GM12872 (cell line): ENCODE measurements around the gene COL1A1.

Experiments used
- TF ChIP-seq, protein P1 (sequence below): IDR thresholded peaks from 3 replicates; pipeline ENCODE4 v1.5.1; 2011; ENCODE audit warnings: low read depth, mild to moderate bottlenecking, low read length, moderate library complexity; ENCODE audit not compliant: insufficient read depth

Gene COL1A1

DNA sequence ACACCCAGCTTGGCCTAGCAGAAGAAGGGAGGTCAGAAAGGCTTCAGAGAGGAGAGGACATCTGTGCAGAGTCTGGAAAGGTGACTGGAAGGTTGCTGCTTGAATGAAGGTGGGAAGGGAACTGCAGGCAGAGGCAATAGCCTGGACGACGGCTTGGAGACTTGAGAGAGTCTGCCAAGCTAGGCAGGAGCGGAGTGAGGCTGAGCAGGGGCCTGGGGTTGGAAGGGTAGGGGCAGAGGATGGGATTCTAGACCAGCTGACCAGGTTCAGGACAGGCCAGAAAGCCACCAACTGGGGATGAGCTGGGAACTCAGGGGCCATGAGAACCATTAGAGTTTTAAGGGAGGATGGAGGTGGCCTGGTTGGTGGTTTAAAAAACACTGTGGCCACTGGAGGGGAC, 36.0 kb downstream of the COL1A1 start:
- TF ChIP-seq, protein P1, sequence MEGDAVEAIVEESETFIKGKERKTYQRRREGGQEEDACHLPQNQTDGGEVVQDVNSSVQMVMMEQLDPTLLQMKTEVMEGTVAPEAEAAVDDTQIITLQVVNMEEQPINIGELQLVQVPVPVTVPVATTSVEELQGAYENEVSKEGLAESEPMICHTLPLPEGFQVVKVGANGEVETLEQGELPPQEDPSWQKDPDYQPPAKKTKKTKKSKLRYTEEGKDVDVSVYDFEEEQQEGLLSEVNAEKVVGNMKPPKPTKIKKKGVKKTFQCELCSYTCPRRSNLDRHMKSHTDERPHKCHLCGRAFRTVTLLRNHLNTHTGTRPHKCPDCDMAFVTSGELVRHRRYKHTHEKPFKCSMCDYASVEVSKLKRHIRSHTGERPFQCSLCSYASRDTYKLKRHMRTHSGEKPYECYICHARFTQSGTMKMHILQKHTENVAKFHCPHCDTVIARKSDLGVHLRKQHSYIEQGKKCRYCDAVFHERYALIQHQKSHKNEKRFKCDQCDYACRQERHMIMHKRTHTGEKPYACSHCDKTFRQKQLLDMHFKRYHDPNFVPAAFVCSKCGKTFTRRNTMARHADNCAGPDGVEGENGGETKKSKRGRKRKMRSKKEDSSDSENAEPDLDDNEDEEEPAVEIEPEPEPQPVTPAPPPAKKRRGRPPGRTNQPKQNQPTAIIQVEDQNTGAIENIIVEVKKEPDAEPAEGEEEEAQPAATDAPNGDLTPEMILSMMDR: no peak

DNA sequence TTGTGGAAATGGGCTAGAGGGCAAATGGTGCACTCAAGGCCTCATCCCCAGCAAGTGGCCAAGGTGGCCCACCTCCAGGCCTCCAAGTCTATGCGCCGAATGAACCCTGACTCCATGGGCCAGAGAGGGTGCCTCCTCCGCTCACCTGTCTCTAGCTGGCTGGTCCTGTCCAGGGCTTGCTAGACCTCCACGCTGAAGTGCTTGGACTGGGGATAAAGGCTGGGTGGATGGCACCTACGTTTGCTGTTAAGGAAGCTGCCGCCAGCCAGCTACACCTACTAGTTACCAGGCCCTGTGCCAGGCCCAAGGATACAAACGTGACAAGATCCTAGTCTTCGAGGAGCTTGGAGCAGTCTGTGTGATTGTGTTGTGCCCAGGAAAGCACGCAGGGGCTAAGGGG, 36.4 kb downstream of the COL1A1 start:
- TF ChIP-seq, protein P1: no peak

DNA sequence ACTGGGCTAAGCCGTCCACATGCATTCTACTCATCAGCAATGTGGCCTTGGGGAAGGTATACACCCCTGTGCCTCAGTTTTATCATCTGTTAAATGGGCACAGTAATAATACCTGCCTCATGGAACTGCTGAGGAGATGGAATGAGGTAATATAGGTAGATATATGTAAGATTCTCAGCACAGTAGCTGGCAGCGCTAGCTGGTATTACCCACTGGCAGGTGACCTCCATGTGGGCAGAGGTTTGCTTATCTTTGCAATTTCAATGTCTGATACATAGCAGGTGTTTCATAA, 36.8 kb downstream of the COL1A1 start:
- TF ChIP-seq, protein P1: no peak

DNA sequence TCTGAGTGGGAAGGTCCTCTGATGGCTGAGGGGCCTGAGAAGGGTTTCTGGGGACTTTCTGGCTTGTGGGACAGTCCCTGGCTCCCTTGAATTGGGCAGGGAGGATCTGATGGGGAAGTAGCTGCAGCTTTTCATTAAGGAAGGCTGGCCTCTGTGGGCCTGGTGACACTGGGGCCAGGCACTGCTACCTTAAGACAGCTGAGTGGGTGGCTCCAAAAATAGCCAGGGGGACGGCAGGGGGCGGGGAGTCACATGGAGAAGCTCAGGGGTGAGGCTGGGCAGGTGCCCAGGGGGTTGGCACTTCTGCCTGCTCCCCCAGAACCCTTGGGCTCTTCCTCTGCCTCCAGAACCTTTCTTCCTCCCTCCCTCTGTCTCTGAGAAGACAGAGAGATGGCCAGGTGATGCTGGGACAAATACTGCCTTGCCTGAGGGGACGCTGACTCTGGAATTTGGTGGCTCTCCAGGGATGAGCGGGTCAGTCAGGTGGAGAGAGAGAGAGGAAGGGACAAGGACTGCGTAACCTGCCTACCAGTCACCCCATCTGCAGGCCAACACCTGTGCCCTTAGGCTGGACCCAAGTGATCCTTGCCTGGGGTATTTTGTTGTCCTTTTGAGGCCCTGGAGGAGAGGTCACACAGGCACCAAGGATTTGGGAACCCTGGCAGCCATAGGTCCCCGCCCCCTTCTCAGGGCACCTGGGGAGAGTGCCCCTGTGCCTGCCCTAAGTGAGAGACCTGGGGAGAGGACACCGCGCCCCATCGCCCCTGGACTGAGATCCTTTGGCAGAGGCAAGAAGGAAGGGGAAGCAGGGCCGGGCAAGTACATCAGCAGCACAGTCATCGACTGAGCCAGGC, 37.4 kb downstream of the COL1A1 start:
- TF ChIP-seq, protein P1: no peak

DNA sequence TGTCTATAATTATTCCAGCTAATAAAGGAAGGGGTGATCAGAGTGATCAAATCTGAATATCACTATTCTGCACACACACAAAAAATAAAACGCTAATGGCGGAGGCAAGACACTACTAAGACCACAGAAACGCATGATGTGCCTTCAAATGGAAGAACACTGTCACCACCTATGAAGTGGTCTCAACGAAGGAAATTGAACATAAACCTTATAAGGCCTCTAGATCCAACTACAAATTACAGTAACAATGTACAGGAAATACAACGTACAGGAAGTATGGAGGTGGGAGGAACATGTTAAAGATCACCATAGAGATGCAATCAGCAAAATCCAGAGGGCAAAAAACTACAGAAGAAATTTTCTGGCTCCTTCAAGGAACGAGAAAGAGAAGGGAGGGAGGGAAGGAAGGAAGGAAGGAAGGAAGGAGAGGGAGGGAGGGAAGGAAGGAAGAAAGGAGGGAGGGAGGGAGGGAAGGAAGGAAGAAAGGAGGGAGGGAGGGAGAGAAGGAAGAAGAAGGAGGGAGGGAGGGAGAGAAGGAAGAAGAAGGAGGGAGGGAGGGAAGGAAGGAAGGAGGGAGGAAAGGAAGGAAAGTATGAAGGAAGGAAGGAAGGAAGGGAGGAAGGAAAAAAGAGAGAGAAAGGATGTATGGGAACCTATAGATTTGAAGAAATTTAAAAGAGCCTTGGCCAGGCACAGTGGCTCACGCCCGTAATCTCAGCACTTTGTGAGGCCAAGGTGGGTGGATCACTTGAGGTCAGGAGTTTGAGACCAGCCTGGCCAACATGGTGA, 38.8 kb downstream of the COL1A1 start:
- TF ChIP-seq, protein P1: no peak

DNA sequence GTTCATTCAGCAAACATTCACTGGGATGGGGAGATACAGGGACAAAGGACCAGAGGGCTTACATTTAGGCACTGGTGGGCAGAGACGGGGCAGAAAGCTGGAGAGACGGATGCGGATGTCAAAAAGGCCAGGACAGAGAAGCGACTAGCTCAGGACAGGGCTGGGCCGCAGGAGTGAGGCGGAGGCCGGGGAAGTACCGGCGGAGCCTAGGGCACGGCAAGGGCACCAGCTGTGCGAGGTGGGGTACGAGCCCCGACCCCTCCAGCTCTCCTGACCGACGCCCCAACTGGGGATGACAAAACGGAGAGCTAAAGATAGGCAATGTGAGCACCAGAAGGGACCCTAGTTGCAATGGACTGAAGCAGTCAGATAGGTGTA, 39.5 kb downstream of the COL1A1 start:
- TF ChIP-seq, protein P1: no peak

DNA sequence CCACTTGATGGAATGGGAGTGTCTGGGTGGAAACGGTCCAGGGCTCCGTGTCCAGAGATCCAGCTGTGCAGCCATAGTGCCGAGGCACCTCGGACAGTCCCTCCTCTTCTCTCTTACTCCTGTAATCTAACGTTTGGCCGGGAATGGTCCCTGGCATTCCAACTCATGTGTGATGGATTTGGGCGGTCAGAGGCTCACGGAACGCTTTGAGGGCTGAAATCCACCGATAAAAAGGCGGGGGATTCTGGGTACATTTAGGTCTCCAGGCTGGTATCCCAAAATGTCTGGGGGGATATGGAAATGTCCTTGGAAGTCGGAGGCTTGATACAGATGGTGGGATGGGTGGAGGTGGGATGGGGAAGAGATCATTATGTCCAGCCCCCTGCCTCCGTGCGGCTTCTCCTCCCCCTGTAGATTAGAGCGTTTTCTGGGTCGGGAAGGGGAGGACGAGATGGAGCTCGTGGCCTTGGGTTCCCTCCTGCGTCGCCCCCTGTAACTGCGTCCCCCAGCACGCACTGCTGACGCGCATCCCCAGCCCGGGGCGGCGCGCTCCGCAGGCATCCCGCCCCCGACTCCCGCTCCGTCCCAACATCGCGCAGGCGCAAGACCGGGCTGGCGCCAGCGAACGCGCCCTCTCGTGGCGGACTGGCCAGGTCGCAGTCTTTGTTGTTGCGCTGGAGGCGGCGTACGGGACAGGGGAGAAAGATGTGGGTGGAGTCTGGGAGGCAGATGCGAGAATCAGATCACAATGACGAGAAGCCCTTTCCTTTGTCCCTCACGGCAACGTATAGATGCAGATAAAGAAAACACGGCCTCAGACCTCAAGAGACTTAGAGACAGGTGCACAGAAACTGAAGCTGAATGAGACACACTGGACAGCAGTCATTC, 40.2 kb downstream of the COL1A1 start:
- TF ChIP-seq, protein P1: peak; percentile 96
